ENCODE measurements around the gene HGS. TPM values are rescaled to one million over a fixed set of nuclear protein-coding genes. Genes with fewer than 3 reads are reported as not detected.

Gene HGS
- total RNA-seq, 4 donors from 2014 or later, result 96.1 to 205 (median 150) TPM

GRCh38 chr17:81706757-81707624 is 23.2 kb downstream of the HGS start:
- Histone ChIP-seq H3K4me3 (no peak overlapping the region), H3K4me1 (peaks cover 29 to 48% (median 41%) of the 10 kb centered on the region in 4 donors), H3K36me3 (peaks cover 0 to 11% (median 5%) of the 10 kb centered on the region in 4 donors), H3K27ac (no peak overlapping the region), H3K9me3 (no peaks in the 10 kb centered on the region), H3K27me3 (no peaks in the 10 kb centered on the region)
- DNase-seq, result no peak
- TF ChIP-seq EP300 (IDR thresholded peaks at IDR 0.05; ENCODE audit: low read depth) (no peak), POLR2A (IDR thresholded peaks at IDR 0.05) (no peak), POLR2AphosphoS5 (IDR thresholded peaks at IDR 0.05) (no peak)
- TF ChIP-seq, protein P1, sequence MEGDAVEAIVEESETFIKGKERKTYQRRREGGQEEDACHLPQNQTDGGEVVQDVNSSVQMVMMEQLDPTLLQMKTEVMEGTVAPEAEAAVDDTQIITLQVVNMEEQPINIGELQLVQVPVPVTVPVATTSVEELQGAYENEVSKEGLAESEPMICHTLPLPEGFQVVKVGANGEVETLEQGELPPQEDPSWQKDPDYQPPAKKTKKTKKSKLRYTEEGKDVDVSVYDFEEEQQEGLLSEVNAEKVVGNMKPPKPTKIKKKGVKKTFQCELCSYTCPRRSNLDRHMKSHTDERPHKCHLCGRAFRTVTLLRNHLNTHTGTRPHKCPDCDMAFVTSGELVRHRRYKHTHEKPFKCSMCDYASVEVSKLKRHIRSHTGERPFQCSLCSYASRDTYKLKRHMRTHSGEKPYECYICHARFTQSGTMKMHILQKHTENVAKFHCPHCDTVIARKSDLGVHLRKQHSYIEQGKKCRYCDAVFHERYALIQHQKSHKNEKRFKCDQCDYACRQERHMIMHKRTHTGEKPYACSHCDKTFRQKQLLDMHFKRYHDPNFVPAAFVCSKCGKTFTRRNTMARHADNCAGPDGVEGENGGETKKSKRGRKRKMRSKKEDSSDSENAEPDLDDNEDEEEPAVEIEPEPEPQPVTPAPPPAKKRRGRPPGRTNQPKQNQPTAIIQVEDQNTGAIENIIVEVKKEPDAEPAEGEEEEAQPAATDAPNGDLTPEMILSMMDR (IDR thresholded peaks at IDR 0.05), result no peak
- in situ Hi-C loops (cut with MboI; ENCODE audit: low pct_ligation_motif_present in 1 of 4, low pct_unique_long_range_greater_than_20kb in 1 of 4, low sequenced_read_pairs in 3 of 4), result no loop called here
- intact Hi-C loops (cut with DNase I; ENCODE audit: low total_unique reads), result no loop called here
- 92% methylated on average over 54 of the region's 54 CpGs; no CpG with 5 or more reads in 1 of the 2 donors for WGBS, 2 donors (ENCODE audit: low coverage in 1 of 2)

DNA sequence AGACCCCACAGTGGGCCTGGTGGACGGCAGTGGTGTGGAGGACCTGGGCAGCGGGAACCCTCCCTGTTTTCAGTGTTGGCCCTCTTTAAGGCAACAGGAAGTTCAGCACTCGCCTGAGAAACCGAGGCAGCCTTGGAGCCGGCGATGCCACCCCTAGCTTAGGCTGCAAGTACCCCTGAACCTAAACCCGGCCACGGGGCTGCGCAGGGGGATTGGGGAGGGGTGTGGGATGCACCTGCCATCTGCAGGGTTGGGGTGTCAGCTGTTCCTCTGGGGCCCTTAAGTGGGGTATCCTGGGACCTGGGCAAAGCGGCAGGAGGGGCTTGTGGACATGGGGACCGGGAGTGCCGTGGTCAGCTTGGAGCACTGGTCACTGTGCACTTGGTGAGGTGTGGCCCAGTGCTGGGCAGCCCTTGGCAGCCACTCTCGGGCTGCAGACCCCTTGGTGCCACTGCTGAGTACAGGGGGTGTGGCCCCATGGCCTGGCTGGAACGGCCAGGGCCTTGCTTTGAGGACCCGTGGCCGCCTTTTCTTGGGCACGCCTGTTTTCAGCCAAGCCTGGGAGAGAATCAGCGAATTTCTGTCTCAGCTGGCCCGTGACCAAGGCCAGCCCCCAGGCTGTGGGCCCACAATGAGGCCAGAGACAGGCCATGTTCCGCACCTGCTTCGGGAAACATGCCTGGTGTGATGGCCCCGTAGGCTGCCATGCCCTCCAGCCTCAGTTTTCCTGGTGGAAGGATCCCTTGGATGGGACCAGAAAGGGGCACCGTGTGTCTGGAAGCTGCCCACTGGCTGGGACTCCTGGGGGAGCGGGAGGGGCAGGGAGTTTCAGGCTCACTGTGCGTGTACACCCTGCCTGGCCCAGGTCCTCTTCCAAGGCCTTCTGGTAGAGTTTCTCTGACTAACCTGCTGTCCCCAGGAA is 24.2 kb downstream of the HGS start:
- intact Hi-C loops (cut with DNase I; ENCODE audit: low total_unique reads) (no loop called here), in situ Hi-C loops (cut with MboI; ENCODE audit: low pct_ligation_motif_present in 1 of 4, low pct_unique_long_range_greater_than_20kb in 1 of 4, low sequenced_read_pairs in 3 of 4) (no loop called here)
- TF ChIP-seq POLR2AphosphoS5 (IDR thresholded peaks at IDR 0.05) (no peak), POLR2A (IDR thresholded peaks at IDR 0.05) (no peak), EP300 (IDR thresholded peaks at IDR 0.05; ENCODE audit: low read depth) (no peak)
- TF ChIP-seq, protein P1 (IDR thresholded peaks at IDR 0.05), result no peak
- Histone ChIP-seq H3K4me1 (peaks cover 29 to 44% (median 40%) of the 10 kb centered on the region in 4 donors), H3K36me3 (peaks cover 0 to 11% (median 5%) of the 10 kb centered on the region in 4 donors), H3K4me3 (no peak overlapping the region), H3K27me3 (no peaks in the 10 kb centered on the region), H3K27ac (no peak overlapping the region), H3K9me3 (no peaks in the 10 kb centered on the region)
- no peak for DNase-seq
- 87% methylated on average over 25 of the region's 25 CpGs; no CpG with 5 or more reads in 1 of the 2 donors for WGBS, 2 donors (ENCODE audit: low coverage in 1 of 2)

DNA sequence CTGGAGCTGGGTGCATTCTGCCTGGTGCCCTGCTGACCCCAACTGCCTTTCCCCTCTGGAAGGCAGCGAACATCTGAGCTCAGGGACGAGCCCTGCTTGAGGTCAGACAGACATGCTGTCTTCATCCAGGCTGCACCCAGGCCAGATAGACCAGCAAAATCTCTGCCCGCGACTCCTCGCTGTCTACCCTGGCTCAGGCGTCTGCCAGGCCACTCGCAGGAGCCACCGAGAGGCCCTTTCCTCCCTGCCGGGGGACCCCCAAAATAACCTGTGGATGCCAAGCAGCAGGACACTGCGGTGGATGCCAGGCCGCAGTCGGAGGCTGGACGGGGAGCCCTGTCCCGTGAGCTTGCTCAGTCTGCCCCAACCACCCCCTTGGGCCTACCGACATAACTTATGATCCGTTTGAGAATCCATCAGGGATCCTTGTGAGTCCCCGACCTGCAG is 25.0 kb downstream of the HGS start:
- Histone ChIP-seq H3K4me1 (peaks cover 33 to 49% (median 47%) of the 10 kb centered on the region in 4 donors), H3K27ac (no peak overlapping the region), H3K27me3 (no peaks in the 10 kb centered on the region), H3K4me3 (no peak overlapping the region), H3K9me3 (no peaks in the 10 kb centered on the region), H3K36me3 (peaks cover 0 to 11% (median 5%) of the 10 kb centered on the region in 4 donors)
- no peak for DNase-seq
- in situ Hi-C loops (cut with MboI; ENCODE audit: low pct_ligation_motif_present in 1 of 4, low pct_unique_long_range_greater_than_20kb in 1 of 4, low sequenced_read_pairs in 3 of 4), result no loop called here
- TF ChIP-seq EP300 (IDR thresholded peaks at IDR 0.05; ENCODE audit: low read depth), result no peak
- TF ChIP-seq, protein P1 (IDR thresholded peaks at IDR 0.05), result no peak
- TF ChIP-seq POLR2A (IDR thresholded peaks at IDR 0.05), result no peak
- intact Hi-C loops (cut with DNase I; ENCODE audit: low total_unique reads), result no loop called here
- 57 to 93% methylated on average over 1 to 15 of the region's 17 CpGs for WGBS, 2 donors (ENCODE audit: low coverage in 1 of 2)

All from transverse colon (tissue), 4 donors.